GM20431 (cell line): Measurements from ENCODE around the gene LDLRAD4.
"Not testable (repeated sequence)": the region's sequence is repeated elsewhere in the genome, so short reads cannot be mapped to it uniquely, and the experiment has no call there.

ENCODE experiments used
- in situ Hi-C: fragments of 300-500 bp; cut with MseI, MboI; formaldehyde crosslinking; loops from one replicate; pipeline ENCODE4 v1.15.0; 2020; ENCODE audit warnings: low sequenced_read_pairs; ENCODE audit not compliant: unreplicated experiment

Gene LDLRAD4

DNA sequence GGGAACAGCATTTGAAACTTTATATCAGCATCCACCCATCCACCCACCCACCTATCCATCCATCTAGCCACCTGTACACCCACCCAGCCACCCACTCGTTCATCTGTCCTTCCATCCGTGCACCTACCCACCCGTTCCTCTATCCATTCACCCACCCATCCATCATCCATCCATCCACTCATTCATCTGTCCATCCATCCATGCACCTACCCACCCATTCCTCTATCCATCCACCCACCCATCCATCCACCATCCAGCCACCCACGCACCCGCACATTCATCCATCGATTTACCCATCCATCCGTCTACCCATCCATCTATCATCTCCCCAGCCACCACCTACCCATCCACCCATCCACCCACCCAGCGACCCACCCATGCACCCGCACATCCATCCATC lies 24.8 kb downstream of the LDLRAD4 start:
- in situ Hi-C loops, result no loop called here

DNA sequence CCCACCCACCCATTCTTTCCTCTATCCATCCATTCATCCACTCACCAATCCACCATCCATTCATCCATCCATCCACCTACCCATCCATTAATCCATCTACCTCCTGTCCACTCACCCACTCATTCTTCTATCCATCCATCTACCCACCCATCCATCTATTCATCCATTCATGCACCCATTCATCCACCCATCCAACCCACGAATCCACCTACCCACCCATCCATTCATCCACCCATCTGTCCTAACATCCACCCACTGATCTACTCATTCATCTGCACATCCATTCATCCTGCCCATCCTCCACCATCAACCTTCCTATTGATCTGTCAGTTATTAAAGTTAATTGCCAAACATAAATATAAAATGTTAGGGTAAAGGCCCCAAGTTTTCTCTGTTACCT lies 25.6 kb downstream of the LDLRAD4 start:
- in situ Hi-C loops, result no loop called here

DNA sequence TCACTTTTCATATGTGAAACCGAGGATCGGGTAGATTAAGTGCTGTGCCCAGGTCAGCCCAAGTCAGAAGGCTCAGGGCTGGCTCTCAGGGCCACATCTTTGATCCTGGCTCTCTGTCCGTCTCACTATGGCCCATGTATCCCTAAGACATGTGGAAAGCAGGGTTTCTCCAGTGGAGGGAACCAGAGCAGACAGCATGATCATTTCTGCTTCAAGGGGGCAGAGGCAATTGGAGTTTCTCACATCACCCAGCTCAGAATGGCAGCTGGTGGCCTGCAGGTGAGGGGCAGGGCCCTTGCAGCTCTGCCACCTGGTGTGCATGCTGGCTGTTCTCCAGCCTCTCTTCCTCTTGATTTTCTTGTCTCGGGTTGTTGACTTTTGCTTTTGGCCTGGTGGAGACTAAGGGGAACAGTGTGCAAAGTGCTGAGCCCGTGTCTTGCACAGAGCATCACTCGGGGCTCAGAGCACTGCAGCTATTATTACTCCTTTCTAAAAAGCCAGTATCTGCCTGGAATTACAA lies 27.0 kb downstream of the LDLRAD4 start:
- in situ Hi-C loops, result no loop called here

DNA sequence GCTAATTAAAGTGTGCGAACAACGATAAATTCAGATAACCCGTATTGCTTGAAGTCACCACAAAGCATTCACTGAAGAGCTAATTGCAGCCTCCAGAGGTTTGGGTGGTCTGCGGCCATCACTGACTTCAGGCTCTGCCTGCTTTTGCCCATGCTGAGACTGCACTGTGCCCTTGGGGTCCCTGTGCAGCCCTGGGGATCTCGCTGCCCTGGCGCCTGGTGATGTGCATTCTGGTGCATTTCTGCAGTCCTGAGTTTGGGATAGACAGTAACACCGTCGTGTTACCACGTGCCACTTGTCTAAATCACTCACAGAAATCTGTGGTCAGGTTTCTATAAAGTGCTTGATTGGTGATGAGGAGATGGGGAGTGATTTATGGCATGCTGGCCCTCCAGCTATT lies 27.6 kb downstream of the LDLRAD4 start:
- in situ Hi-C loops, result no loop called here

DNA sequence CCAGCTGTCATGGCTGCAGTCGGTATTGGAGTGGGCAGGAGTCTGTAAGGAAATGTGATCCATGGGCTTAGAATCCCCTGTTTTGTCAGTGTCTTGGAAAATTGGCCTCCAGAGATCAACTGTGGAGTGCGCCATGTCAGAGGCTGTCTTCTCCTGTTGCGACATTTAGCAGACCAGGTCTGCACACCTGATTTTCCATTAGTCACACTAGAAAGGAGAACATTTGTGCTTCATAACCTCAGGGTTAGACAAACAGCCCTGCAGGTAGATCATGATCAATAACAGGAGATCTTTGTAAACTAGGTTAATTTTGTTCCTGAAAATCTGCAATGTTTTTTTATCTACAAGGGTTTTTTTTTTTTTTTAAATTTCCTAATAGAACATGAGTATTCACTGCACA lies 28.0 kb downstream of the LDLRAD4 start:
- in situ Hi-C loops, result no loop called here

GRCh38 chr18:13247506-13247905 lies 28.9 kb downstream of the LDLRAD4 start:
- in situ Hi-C loops, result no loop called here

DNA sequence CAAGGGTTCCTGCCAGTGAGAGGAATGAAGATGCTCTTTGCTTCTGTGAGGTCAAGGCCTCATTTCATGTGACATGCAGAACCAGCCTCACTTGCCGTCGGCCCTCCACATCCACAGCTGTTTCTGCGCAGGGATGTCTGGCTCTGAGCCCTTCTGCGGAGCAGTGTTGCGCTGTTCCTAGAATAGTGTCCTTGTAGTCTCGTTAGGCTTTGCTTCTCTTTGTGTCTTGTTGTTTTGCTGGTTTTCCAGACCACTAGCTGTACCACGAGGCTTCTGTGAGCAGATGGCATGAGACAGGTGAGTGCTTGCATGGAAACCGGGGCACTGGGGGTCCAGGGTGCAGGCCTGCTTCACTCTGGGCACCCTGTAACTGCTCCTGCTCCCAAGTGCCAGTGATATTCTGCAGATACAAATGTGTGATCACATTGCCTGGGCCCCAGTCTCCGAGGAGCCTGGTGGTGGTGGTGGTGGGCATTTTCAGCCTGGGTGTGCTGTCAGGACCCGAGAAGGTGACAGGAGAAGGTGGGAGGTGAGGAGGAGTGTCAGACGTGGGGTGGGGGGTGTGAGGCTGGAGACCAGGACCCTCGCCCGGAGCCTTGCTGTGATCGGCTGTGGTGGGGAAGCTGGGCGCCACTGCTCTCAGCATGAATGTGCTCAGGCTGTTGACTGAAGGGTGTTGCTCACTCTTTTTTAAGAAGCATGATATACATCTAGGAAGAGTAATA lies 34.3 kb downstream of the LDLRAD4 start:
- in situ Hi-C loops, result no loop called here

GRCh38 chr18:13253786-13254688 lies 35.5 kb downstream of the LDLRAD4 start:
- in situ Hi-C loops, result no loop called here

DNA sequence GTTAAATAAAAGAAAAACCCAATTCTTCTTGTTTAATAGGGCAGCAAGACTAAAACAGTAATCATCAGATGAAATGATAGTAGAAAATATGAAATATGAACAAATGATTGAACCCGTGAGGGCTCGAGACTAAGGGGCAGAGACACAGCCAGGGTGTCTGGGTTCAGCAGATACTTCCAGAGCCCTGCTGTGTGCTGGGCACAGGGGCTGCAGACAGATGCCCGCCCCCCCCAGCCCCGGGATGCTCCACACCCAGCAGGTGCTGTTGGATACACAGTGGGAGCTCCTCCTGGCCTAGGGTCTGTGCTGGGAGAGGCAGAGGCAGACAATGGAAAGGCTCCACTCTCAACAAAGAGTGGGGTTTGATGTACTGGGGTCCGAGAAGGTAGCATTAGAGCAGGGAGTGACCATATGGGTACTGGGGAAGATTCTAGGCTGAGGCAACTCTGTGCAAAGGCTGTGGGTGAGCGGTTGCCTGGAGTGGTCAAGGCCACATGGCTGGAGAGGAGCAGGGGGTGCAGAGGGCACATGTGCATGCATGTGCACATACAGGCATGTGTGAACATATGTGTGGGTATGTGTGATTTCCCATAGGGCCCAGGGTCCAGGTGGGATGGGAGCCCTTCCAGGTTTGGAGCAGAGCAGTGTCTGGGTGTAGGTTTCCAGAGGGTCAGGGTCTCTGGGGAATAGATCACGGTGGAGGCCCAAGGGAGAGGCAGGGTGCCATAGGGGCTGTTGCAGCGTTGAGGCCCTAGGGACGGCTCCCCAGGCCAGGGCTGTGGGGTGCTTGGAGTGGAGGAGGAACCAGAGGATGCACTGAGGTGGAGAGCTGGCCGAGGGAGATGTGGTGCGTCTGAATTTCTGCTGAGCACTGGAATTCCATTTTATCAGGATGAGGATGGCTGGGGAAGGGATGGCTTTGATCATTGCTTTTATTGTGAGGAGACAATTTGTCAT lies 36.7 kb downstream of the LDLRAD4 start:
- in situ Hi-C loops, result no loop called here

GRCh38 chr18:13256444-13257305 lies 38.1 kb downstream of the LDLRAD4 start:
- in situ Hi-C loops, result no loop called here

GRCh38 chr18:13257361-13257980 lies 38.9 kb downstream of the LDLRAD4 start:
- in situ Hi-C loops, result no loop called here

DNA sequence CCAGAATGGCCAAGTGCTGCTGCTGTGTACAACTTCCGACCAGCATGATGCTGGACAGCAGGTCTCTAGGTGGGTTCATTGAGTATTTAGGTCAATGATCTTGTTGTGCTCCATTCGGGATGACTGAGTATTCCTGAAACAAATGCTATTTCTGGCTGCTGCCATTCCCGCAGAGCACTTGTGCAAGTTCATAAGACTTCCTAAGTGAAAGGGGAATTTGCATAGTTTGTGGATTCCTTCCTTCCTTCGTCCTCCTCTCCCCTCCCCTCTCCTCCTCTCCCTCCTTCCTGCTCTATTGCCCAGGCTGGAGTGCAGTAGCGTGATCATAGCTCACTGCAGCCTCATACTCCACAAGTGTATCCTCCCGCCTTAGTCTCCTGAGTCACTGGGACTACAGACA lies 40.4 kb downstream of the LDLRAD4 start:
- in situ Hi-C loops, result no loop called here

DNA sequence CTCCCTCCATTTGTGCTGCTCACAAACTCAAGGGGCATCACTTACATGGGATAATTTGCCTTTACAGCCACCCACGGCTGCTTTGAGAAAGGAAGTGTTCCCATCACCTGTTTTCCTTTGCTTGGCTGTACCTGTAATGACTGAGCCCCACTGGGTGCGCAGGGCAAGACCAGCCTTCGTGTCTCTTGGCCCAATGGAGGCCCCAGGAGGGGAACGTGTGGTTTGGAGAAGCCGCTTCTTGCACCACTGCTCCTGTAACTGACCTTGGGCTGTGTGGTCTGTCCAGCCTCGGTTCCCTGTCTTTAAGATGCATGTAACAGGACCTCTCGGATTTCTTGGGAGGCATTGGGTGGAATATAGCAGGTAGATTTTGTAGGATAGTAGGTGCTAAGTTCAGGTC lies 41.1 kb downstream of the LDLRAD4 start:
- in situ Hi-C loops, result no loop called here

GRCh38 chr18:13260197-13260934 lies 41.8 kb downstream of the LDLRAD4 start:
- in situ Hi-C loops, result no loop called here

- in situ Hi-C loops, result no loop called here
Measured at GRCh38 chr18:13260935-13261640, 42.5 kb downstream of the LDLRAD4 start.

- in situ Hi-C loops, result no loop called here
Measured at GRCh38 chr18:13261661-13262357, 43.2 kb downstream of the LDLRAD4 start.

DNA sequence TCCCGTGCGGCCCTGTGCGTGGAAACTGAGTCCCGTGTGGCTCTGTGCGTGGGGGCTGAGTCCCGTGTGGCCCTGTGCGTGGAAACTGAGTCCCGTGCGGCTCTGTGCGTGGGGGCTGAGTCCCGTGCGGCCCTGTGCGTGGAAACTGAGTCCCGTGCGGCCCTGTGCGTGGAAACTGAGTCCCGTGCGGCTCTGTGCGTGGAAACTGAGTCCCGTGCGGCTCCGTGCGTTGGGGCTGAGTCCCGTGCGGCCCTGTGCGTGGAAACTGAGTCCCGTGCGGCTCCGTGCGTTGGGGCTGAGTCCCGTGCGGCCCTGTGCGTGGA lies 43.8 kb downstream of the LDLRAD4 start:
- in situ Hi-C loops, result not testable (repeated sequence)
